Breast epithelium (tissue), 3 donors: Measurements from ENCODE around the gene PCCB.

ENCODE experiments used
- CTCF ChIP-seq, 3 donors: fragments of 450-650 bp; IDR thresholded peaks; one replicate each; pipeline ENCODE4 v1.5.1; 2016 to 2017; ENCODE audit warnings: antibody characterized with exemption in 3 of 3, mild to moderate bottlenecking in 3 of 3, moderate library complexity in 3 of 3
- POLR2AphosphoS5 ChIP-seq, 3 donors: sonication (generic); formaldehyde crosslinking; IDR thresholded peaks; one replicate each; pipeline ENCODE4 v1.6.1; 2017; ENCODE audit warnings: antibody characterized with exemption in 3 of 3

- TF ChIP-seq CTCF (IDR thresholded peaks at IDR 0.05) (no peak), POLR2AphosphoS5 (IDR thresholded peaks at IDR 0.05) (no peak)
Measured at GRCh38 chr3:136235545-136235944, 14.6 kb upstream of the PCCB start.
